Measurements from ENCODE around the gene CUL9. TPM values are rescaled to one million over a fixed set of nuclear protein-coding genes. Genes with fewer than 3 reads are reported as not detected.
A peak's percentile ranks its signal among the peaks of the same experiment; 100 is the strongest.

CUL9 gene
- total RNA-seq, 1 donor from 2014 or later: 18.4 TPM

- no peak for TF ChIP-seq CTCF (conservative IDR thresholded peaks at IDR 0.05; ENCODE audit: low read depth, low read length)
- DNase-seq (ENCODE audit: low read depth): no peak
- H3K4me3 ChIP-seq (ENCODE audit: low read depth, low read length): no peak overlapping the region
Observed at GRCh38 chr6:43240950-43241349, 59.0 kb downstream of the CUL9 start.

GRCh38 chr6:43241446-43241845 lies 59.5 kb downstream of the CUL9 start:
- no peak for TF ChIP-seq CTCF (conservative IDR thresholded peaks at IDR 0.05; ENCODE audit: low read depth, low read length)
- DNase-seq (ENCODE audit: low read depth): no peak
- no peak overlapping the region for H3K4me3 ChIP-seq (ENCODE audit: low read depth, low read length)

GRCh38 chr6:43242908-43243663 lies 61.1 kb downstream of the CUL9 start, which contains the start of gene TTBK1:
TTBK1 (plus strand) TSS chr6:43243481; CDS start chr6:43246661, 3,180 bp downstream.
- no peak for DNase-seq (ENCODE audit: low read depth)
- TF ChIP-seq CTCF (conservative IDR thresholded peaks at IDR 0.05; ENCODE audit: low read depth, low read length): no peak
- H3K4me3 ChIP-seq (ENCODE audit: low read depth, low read length): no peak within 1 kb of the TSS

- no peak overlapping the region for H3K4me3 ChIP-seq (ENCODE audit: low read depth, low read length)
- TF ChIP-seq CTCF (conservative IDR thresholded peaks at IDR 0.05; ENCODE audit: low read depth, low read length): no peak
- no peak for DNase-seq (ENCODE audit: low read depth)
Observed at GRCh38 chr6:43243664-43244321, 61.8 kb downstream of the CUL9 start.

GRCh38 chr6:43246301-43247113 lies 64.5 kb downstream of the CUL9 start:
- H3K4me3 ChIP-seq (ENCODE audit: low read depth, low read length): peak overlapping the region; percentile 70
- no peak for TF ChIP-seq CTCF (conservative IDR thresholded peaks at IDR 0.05; ENCODE audit: low read depth, low read length)
- DNase-seq (ENCODE audit: low read depth): peak; percentile 56

GRCh38 chr6:43247114-43247999 lies 65.4 kb downstream of the CUL9 start:
- peak overlapping the region; percentile 70 for H3K4me3 ChIP-seq (ENCODE audit: low read depth, low read length)
- no peak for TF ChIP-seq CTCF (conservative IDR thresholded peaks at IDR 0.05; ENCODE audit: low read depth, low read length)
- no peak for DNase-seq (ENCODE audit: low read depth)

Data from epithelial cell of proximal tubule (primary cell).